ENCODE measurements around the gene GRAMD1B.
A peak's percentile ranks its signal among the peaks of the same experiment; 100 is the strongest.

GRAMD1B gene

GRCh38 chr11:123405123-123405592 is 24.9 kb upstream of the GRAMD1B start:
- no peak for TF ChIP-seq CTCF (IDR thresholded peaks at IDR 0.05; ENCODE audit: insufficient read depth, missing control alignments)
- FAIRE-seq (peak; percentile 87), DNase-seq (ENCODE audit: insufficient read length, low spot score) (no peak)

GRCh38 chr11:123406441-123407129 is 23.5 kb upstream of the GRAMD1B start:
- FAIRE-seq (no peak), DNase-seq (ENCODE audit: insufficient read length, low spot score) (no peak)
- TF ChIP-seq CTCF (IDR thresholded peaks at IDR 0.05; ENCODE audit: insufficient read depth, missing control alignments), result no peak

DNA sequence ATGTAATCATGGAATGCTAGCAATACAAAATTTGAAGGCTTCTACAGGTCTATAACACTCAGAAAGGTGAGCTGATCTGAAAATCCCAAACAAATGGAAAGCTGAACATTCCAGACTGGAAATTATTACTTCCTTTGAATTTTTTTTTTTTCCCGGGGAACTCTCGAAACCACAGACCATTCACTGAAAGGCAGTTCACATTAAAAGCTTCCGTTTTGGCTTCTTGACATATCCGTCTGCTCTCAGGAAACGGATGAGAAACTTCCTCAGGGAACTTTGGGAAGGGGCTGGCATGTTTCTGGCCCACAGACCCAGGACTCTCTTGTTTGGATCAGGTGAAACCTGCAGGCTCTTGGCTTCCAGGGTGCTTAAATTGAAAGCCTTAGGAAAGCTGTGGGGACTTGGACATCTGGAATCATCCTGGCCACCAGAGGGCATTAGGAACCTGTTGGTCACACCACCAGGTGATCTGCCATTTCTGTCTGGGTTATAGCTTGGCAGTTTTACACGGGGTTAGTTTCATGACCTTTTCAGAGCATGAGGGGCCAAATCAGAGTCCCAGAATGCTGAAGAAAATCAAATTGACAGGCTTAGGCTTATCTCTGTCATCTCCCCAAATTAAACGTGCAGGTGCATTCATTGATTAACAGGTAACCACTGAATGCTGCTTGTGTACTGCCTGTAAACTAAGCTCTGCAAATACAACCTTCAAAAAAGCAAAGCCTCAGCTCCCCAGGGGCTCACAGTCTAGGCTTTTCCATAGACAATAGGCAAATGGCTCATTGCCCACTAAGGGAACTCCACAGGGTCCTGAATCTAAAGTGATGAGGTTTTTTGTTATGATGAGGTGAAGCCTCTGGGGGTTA is 22.7 kb upstream of the GRAMD1B start:
- TF ChIP-seq CTCF (IDR thresholded peaks at IDR 0.05; ENCODE audit: insufficient read depth, missing control alignments), result peak; percentile 67
- no peak for DNase-seq (ENCODE audit: insufficient read length, low spot score)
- FAIRE-seq, result no peak

GRCh38 chr11:123407996-123408597 is 22.0 kb upstream of the GRAMD1B start:
- DNase-seq (ENCODE audit: insufficient read length, low spot score) (no peak), FAIRE-seq (peak; percentile 58)
- no peak for TF ChIP-seq CTCF (IDR thresholded peaks at IDR 0.05; ENCODE audit: insufficient read depth, missing control alignments)

- no peak for DNase-seq (ENCODE audit: insufficient read length, low spot score)
- TF ChIP-seq CTCF (IDR thresholded peaks at IDR 0.05; ENCODE audit: insufficient read depth, missing control alignments), result no peak
- FAIRE-seq, result no peak
Measured at GRCh38 chr11:123408619-123409455, 21.2 kb upstream of the GRAMD1B start.

GRCh38 chr11:123409456-123410217 is 20.4 kb upstream of the GRAMD1B start:
- no peak for DNase-seq (ENCODE audit: insufficient read length, low spot score)
- no peak for TF ChIP-seq CTCF (IDR thresholded peaks at IDR 0.05; ENCODE audit: insufficient read depth, missing control alignments)
- no peak for FAIRE-seq

Measured in D721Med (cell line).